Measurements from ENCODE around the gene UROS.

Gene UROS

DNA sequence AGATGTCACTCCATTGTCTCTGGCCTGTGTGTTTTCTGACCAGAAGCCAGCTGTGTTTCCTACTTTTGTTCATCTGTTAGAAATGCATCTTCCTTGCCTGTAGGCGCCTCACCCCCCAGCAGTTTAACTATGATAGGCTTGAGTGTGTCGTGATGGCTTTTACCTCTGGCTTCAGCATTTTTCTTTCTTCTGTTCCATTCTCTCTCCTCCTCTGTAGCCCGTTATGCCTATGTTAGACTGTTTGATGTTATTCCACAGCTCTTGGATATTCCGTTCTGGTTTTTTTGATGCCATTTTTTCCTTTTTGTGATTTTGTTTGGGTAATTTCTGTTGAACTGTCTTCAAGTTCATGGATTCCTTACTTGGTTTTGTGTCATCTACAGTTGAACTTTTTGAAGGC, 65.3 kb downstream of the UROS start:
- H3K36me3 ChIP-seq (ENCODE audit: insufficient read depth, low read length): peaks cover 95% of the 10 kb centered on the region

DNA sequence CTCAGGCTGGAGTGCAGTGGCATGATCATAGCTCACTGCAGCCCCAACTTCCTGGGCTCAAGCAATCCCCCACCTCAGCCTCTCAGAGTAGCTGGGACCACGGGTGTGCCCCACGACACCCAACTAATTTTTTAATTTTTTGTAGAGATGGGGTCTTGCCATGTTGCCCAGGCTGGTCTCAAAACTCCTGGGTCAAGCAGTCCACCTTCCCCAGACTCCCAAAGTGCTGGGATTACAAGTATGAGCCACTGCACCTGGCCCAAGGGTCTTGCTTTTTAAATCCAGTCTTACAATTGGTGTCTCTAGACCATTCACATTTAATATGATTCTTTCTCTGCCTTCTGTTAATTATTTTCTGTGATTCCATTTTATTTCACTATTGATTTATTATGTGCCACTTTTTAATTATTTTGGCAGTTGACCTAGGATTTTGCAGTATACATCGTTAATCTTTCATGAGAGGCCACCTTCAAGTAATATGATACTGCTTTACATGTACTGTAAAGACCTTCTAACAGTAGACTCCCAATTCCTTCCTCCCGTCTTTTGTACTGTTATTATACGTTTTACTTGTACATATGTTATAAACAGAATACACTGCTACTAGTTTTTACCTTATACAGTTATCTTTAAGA, 66.1 kb downstream of the UROS start:
- Histone ChIP-seq H4K20me1 (ENCODE audit: insufficient read depth, low read length) (0 out of 2 replicates have a peak, but pooled peaks cover 12% of the 10 kb centered on the region), H3K9me3 (ENCODE audit: insufficient read depth, low read length, severe bottlenecking) (no peaks in the 10 kb centered on the region), H2AFZ (ENCODE audit: low read depth, low read length) (no peak overlapping the region), H3K27ac (ENCODE audit: low read length) (no peak overlapping the region), H3K4me3 (ENCODE audit: low read depth in 1 of 2, low read length in 2 of 2) (no peak overlapping the region), H3K4me1 (ENCODE audit: insufficient read depth, low read length) (no peaks in the 10 kb centered on the region), H3K79me2 (ENCODE audit: insufficient read depth, low read length) (no peaks in the 10 kb centered on the region; the same call in 1 of the 2 replicates), H3K4me2 (ENCODE audit: insufficient read depth, low read length) (no peak overlapping the region), H3K27me3 (ENCODE audit: insufficient read depth, low read length, poor library complexity) (no peaks in the 10 kb centered on the region), H3K9ac (ENCODE audit: low read depth, low read length) (no peak overlapping the region), H3K36me3 (ENCODE audit: insufficient read depth, low read length) (peaks cover 95% of the 10 kb centered on the region)
- no peak for TF ChIP-seq EZH2 (IDR thresholded peaks at IDR 0.05; ENCODE audit: borderline replicate concordance, low read depth, low read length, severe bottlenecking)
- TF ChIP-seq, protein P1, sequence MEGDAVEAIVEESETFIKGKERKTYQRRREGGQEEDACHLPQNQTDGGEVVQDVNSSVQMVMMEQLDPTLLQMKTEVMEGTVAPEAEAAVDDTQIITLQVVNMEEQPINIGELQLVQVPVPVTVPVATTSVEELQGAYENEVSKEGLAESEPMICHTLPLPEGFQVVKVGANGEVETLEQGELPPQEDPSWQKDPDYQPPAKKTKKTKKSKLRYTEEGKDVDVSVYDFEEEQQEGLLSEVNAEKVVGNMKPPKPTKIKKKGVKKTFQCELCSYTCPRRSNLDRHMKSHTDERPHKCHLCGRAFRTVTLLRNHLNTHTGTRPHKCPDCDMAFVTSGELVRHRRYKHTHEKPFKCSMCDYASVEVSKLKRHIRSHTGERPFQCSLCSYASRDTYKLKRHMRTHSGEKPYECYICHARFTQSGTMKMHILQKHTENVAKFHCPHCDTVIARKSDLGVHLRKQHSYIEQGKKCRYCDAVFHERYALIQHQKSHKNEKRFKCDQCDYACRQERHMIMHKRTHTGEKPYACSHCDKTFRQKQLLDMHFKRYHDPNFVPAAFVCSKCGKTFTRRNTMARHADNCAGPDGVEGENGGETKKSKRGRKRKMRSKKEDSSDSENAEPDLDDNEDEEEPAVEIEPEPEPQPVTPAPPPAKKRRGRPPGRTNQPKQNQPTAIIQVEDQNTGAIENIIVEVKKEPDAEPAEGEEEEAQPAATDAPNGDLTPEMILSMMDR (IDR thresholded peaks at IDR 0.05; ENCODE audit: borderline replicate concordance, extremely low read depth, low read length, poor library complexity, severe bottlenecking): no peak
- ATAC-seq (ENCODE audit: insufficient read depth, low read depth) (no peak), DNase-seq (no peak)

More for the DNA sequence above, 65.3 kb downstream of the UROS start:
- Histone ChIP-seq H3K27me3 (ENCODE audit: insufficient read depth, low read length, poor library complexity) (no peaks in the 10 kb centered on the region), H3K9ac (ENCODE audit: low read depth, low read length) (no peak overlapping the region), H3K4me2 (ENCODE audit: insufficient read depth, low read length) (no peak overlapping the region), H2AFZ (ENCODE audit: low read depth, low read length) (no peak overlapping the region), H3K4me3 (ENCODE audit: low read depth in 1 of 2, low read length in 2 of 2) (no peak overlapping the region), H3K9me3 (ENCODE audit: insufficient read depth, low read length, severe bottlenecking) (no peaks in the 10 kb centered on the region), H4K20me1 (ENCODE audit: insufficient read depth, low read length) (0 out of 2 replicates have a peak, but pooled peaks cover 12% of the 10 kb centered on the region), H3K4me1 (ENCODE audit: insufficient read depth, low read length) (no peaks in the 10 kb centered on the region), H3K27ac (ENCODE audit: low read length) (no peak overlapping the region), H3K79me2 (ENCODE audit: insufficient read depth, low read length) (no peaks in the 10 kb centered on the region; the same call in 1 of the 2 replicates)
- DNase-seq (no peak), ATAC-seq (ENCODE audit: insufficient read depth, low read depth) (no peak)
- TF ChIP-seq EZH2 (IDR thresholded peaks at IDR 0.05; ENCODE audit: borderline replicate concordance, low read depth, low read length, severe bottlenecking): no peak
- TF ChIP-seq, protein P1 (IDR thresholded peaks at IDR 0.05; ENCODE audit: borderline replicate concordance, extremely low read depth, low read length, poor library complexity, severe bottlenecking): no peak

DNA sequence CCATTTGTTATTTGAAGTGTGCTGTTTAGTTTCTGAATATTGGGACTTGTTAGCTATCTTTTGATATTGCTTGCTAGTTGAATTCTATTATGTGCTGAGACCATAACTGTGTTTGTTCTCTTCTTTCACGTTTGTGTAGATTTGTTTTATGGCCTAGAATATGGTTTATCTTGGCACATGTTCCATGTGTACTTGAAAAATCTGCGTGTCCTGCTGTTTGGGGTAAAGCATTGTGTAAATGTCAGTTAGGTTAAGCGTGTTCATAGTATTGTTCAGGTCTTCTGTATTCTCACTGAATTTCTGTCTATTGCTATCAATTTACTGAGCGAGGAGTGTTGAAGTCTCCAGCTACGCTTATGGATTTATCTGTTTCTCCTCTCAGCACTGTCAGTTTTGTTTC, 66.9 kb downstream of the UROS start:
- Histone ChIP-seq H2AFZ (ENCODE audit: low read depth, low read length) (no peak overlapping the region), H3K9ac (ENCODE audit: low read depth, low read length) (no peak overlapping the region), H3K36me3 (ENCODE audit: insufficient read depth, low read length) (peaks cover 95% of the 10 kb centered on the region), H3K9me3 (ENCODE audit: insufficient read depth, low read length, severe bottlenecking) (no peaks in the 10 kb centered on the region), H3K4me1 (ENCODE audit: insufficient read depth, low read length) (no peaks in the 10 kb centered on the region), H3K4me3 (ENCODE audit: low read depth in 1 of 2, low read length in 2 of 2) (no peak overlapping the region), H3K4me2 (ENCODE audit: insufficient read depth, low read length) (no peak overlapping the region), H3K27me3 (ENCODE audit: insufficient read depth, low read length, poor library complexity) (no peaks in the 10 kb centered on the region), H3K27ac (ENCODE audit: low read length) (no peak overlapping the region), H4K20me1 (ENCODE audit: insufficient read depth, low read length) (0 out of 2 replicates have a peak, but pooled peaks cover 12% of the 10 kb centered on the region), H3K79me2 (ENCODE audit: insufficient read depth, low read length) (no peaks in the 10 kb centered on the region; the same call in 1 of the 2 replicates)
- TF ChIP-seq, protein P1 (IDR thresholded peaks at IDR 0.05; ENCODE audit: borderline replicate concordance, extremely low read depth, low read length, poor library complexity, severe bottlenecking): no peak
- no peak for TF ChIP-seq EZH2 (IDR thresholded peaks at IDR 0.05; ENCODE audit: borderline replicate concordance, low read depth, low read length, severe bottlenecking)
- no peak for DNase-seq
- no peak for ATAC-seq (ENCODE audit: insufficient read depth, low read depth)
